ENCODE data around the gene ETFB.

ETFB gene

GRCh38 chr19:51326216-51327065 lies 39.7 kb downstream of the ETFB start:
- Histone ChIP-seq H3K9ac (ENCODE audit: low read length) (no peak overlapping the region), H3K4me3 (ENCODE audit: low read length) (no peak overlapping the region), H3K36me3 (ENCODE audit: control insufficient read depth, insufficient read depth, low read length) (no peaks in the 10 kb centered on the region), H3K27me3 (ENCODE audit: control insufficient read depth, insufficient read depth, low read length) (peaks cover 14% of the 10 kb centered on the region), H3K4me1 (ENCODE audit: control insufficient read depth, insufficient read depth, low read length) (no peaks in the 10 kb centered on the region), H3K27ac (ENCODE audit: low read depth, low read length) (no peak overlapping the region)

GRCh38 chr19:51325161-51325976 lies 40.8 kb downstream of the ETFB start:
- no peak overlapping the region for H3K4me3 ChIP-seq (ENCODE audit: low read length)
- no peaks in the 10 kb centered on the region for H3K4me1 ChIP-seq (ENCODE audit: control insufficient read depth, insufficient read depth, low read length)
- H3K9ac ChIP-seq (ENCODE audit: low read length): no peak overlapping the region
- peaks cover 14% of the 10 kb centered on the region for H3K27me3 ChIP-seq (ENCODE audit: control insufficient read depth, insufficient read depth, low read length)
- H3K27ac ChIP-seq (ENCODE audit: low read depth, low read length): no peak overlapping the region
- no peaks in the 10 kb centered on the region for H3K36me3 ChIP-seq (ENCODE audit: control insufficient read depth, insufficient read depth, low read length)

- Histone ChIP-seq H3K4me1 (ENCODE audit: control insufficient read depth, insufficient read depth, low read length) (no peaks in the 10 kb centered on the region), H3K27me3 (ENCODE audit: control insufficient read depth, insufficient read depth, low read length) (peaks cover 14% of the 10 kb centered on the region), H3K4me3 (ENCODE audit: low read length) (no peak overlapping the region), H3K9ac (ENCODE audit: low read length) (no peak overlapping the region), H3K27ac (ENCODE audit: low read depth, low read length) (no peak overlapping the region), H3K36me3 (ENCODE audit: control insufficient read depth, insufficient read depth, low read length) (no peaks in the 10 kb centered on the region)
These were observed 42.1 kb downstream of the ETFB start for GRCh38 chr19:51324167-51324481.

GRCh38 chr19:51323481-51324166 lies 42.6 kb downstream of the ETFB start:
- Histone ChIP-seq H3K36me3 (ENCODE audit: control insufficient read depth, insufficient read depth, low read length) (no peaks in the 10 kb centered on the region), H3K4me3 (ENCODE audit: low read length) (no peak overlapping the region), H3K27me3 (ENCODE audit: control insufficient read depth, insufficient read depth, low read length) (peaks cover 14% of the 10 kb centered on the region), H3K9ac (ENCODE audit: low read length) (no peak overlapping the region), H3K4me1 (ENCODE audit: control insufficient read depth, insufficient read depth, low read length) (no peaks in the 10 kb centered on the region), H3K27ac (ENCODE audit: low read depth, low read length) (no peak overlapping the region)

GRCh38 chr19:51321799-51322198 lies 44.4 kb downstream of the ETFB start:
- Histone ChIP-seq H3K4me3 (ENCODE audit: low read length) (no peak overlapping the region), H3K36me3 (ENCODE audit: control insufficient read depth, insufficient read depth, low read length) (no peaks in the 10 kb centered on the region), H3K27me3 (ENCODE audit: control insufficient read depth, insufficient read depth, low read length) (peaks cover 9% of the 10 kb centered on the region)

GRCh38 chr19:51320280-51320657 lies 45.9 kb downstream of the ETFB start:
- Histone ChIP-seq H3K27ac (ENCODE audit: low read depth, low read length) (no peak overlapping the region), H3K36me3 (ENCODE audit: control insufficient read depth, insufficient read depth, low read length) (no peaks in the 10 kb centered on the region), H3K4me1 (ENCODE audit: control insufficient read depth, insufficient read depth, low read length) (no peaks in the 10 kb centered on the region), H3K4me3 (ENCODE audit: low read length) (no peak overlapping the region), H3K9ac (ENCODE audit: low read length) (no peak overlapping the region), H3K27me3 (ENCODE audit: control insufficient read depth, insufficient read depth, low read length) (peaks cover 5% of the 10 kb centered on the region)

More at GRCh38 chr19:51321799-51322198, 44.4 kb downstream of the ETFB start:
- no peaks in the 10 kb centered on the region for H3K4me1 ChIP-seq (ENCODE audit: control insufficient read depth, insufficient read depth, low read length)
- H3K27ac ChIP-seq (ENCODE audit: low read depth, low read length): no peak overlapping the region
- no peak overlapping the region for H3K9ac ChIP-seq (ENCODE audit: low read length)

GRCh38 chr19:51319649-51320279 lies 46.4 kb downstream of the ETFB start:
- H3K27ac ChIP-seq (ENCODE audit: low read depth, low read length): no peak overlapping the region
- H3K9ac ChIP-seq (ENCODE audit: low read length): no peak overlapping the region
- no peak overlapping the region for H3K4me3 ChIP-seq (ENCODE audit: low read length)
- no peaks in the 10 kb centered on the region for H3K4me1 ChIP-seq (ENCODE audit: control insufficient read depth, insufficient read depth, low read length)
- H3K27me3 ChIP-seq (ENCODE audit: control insufficient read depth, insufficient read depth, low read length): peaks cover 5% of the 10 kb centered on the region
- H3K36me3 ChIP-seq (ENCODE audit: control insufficient read depth, insufficient read depth, low read length): no peaks in the 10 kb centered on the region

GRCh38 chr19:51318687-51319648 lies 47.2 kb downstream of the ETFB start:
- Histone ChIP-seq H3K9ac (ENCODE audit: low read length) (no peak overlapping the region), H3K27me3 (ENCODE audit: control insufficient read depth, insufficient read depth, low read length) (no peaks in the 10 kb centered on the region), H3K36me3 (ENCODE audit: control insufficient read depth, insufficient read depth, low read length) (no peaks in the 10 kb centered on the region), H3K4me3 (ENCODE audit: low read length) (no peak overlapping the region), H3K4me1 (ENCODE audit: control insufficient read depth, insufficient read depth, low read length) (no peaks in the 10 kb centered on the region), H3K27ac (ENCODE audit: low read depth, low read length) (no peak overlapping the region)

GRCh38 chr19:51317968-51318367 lies 48.2 kb downstream of the ETFB start:
- no peaks in the 10 kb centered on the region for H3K36me3 ChIP-seq (ENCODE audit: control insufficient read depth, insufficient read depth, low read length)
- H3K27me3 ChIP-seq (ENCODE audit: control insufficient read depth, insufficient read depth, low read length): peaks cover 3% of the 10 kb centered on the region
- H3K9ac ChIP-seq (ENCODE audit: low read length): no peak overlapping the region
- H3K27ac ChIP-seq (ENCODE audit: low read depth, low read length): no peak overlapping the region
- H3K4me1 ChIP-seq (ENCODE audit: control insufficient read depth, insufficient read depth, low read length): no peaks in the 10 kb centered on the region
- no peak overlapping the region for H3K4me3 ChIP-seq (ENCODE audit: low read length)

- Histone ChIP-seq H3K4me1 (ENCODE audit: control insufficient read depth, insufficient read depth, low read length) (no peaks in the 10 kb centered on the region), H3K4me3 (ENCODE audit: low read length) (no peak overlapping the region), H3K36me3 (ENCODE audit: control insufficient read depth, insufficient read depth, low read length) (no peaks in the 10 kb centered on the region), H3K27ac (ENCODE audit: low read depth, low read length) (no peak overlapping the region), H3K27me3 (ENCODE audit: control insufficient read depth, insufficient read depth, low read length) (peaks cover 3% of the 10 kb centered on the region), H3K9ac (ENCODE audit: low read length) (no peak overlapping the region)
These were observed 48.8 kb downstream of the ETFB start for GRCh38 chr19:51317376-51317775.

GRCh38 chr19:51316688-51317087 lies 49.5 kb downstream of the ETFB start:
- Histone ChIP-seq H3K27ac (ENCODE audit: low read depth, low read length) (no peak overlapping the region), H3K9ac (ENCODE audit: low read length) (no peak overlapping the region), H3K36me3 (ENCODE audit: control insufficient read depth, insufficient read depth, low read length) (no peaks in the 10 kb centered on the region), H3K27me3 (ENCODE audit: control insufficient read depth, insufficient read depth, low read length) (peaks cover 3% of the 10 kb centered on the region), H3K4me1 (ENCODE audit: control insufficient read depth, insufficient read depth, low read length) (no peaks in the 10 kb centered on the region), H3K4me3 (ENCODE audit: low read length) (no peak overlapping the region)

Data from rectal smooth muscle tissue (tissue), 1 donor.